Activated naive CD4-positive, alpha-beta T cell treated with anti-CD3 and anti-CD28 coated beads for 36 hours (primary cell): ENCODE results near the gene SZT2. TPM values are rescaled to one million over a fixed set of nuclear protein-coding genes. Genes with fewer than 3 reads are reported as not detected.

ENCODE experiments used
- CTCF ChIA-PET: fragments of 350-600 bp; sonication (Branson Sonifier 250); formaldehyde crosslinking; loops from one replicate; lab custom pipeline; 2021; ENCODE audit warnings: antibody characterized with exemption; lab: Charles Lee
- DNase-seq: peaks from one replicate; pipeline ENCODE4 v3.0.0-alpha.2; 2020
- H3K27ac Mint-ChIP-seq: one replicate; pipeline ENCODE4 v1.8.0; 2021; ENCODE audit warnings: mild to moderate bottlenecking, mixed read lengths
- H3K27me3 Mint-ChIP-seq: one replicate; pipeline ENCODE4 v1.8.0; 2021; ENCODE audit warnings: low read depth, mixed read lengths
- H3K36me3 Mint-ChIP-seq: one replicate; pipeline ENCODE4 v1.8.0; 2021; ENCODE audit warnings: low read depth, mixed read lengths
- H3K4me1 Mint-ChIP-seq: one replicate; pipeline ENCODE4 v1.8.0; 2021; ENCODE audit warnings: low read depth, mixed read lengths
- H3K4me3 Mint-ChIP-seq: one replicate; pipeline ENCODE4 v1.8.0; 2021; ENCODE audit warnings: mild to moderate bottlenecking, moderate library complexity, mixed read lengths
- H3K9me3 Mint-ChIP-seq: one replicate; pipeline ENCODE4 v1.8.0; 2021; ENCODE audit warnings: mixed read lengths
- intact Hi-C: fragments of 100-400 bp; cut with micrococcal nuclease; formaldehyde crosslinking; loops from one replicate; pipeline ENCODE4 v1.15.1; 2023
- total RNA-seq, 2 experiments: library from RNA; stranded (reverse); gene quantifications; one replicate each; pipeline ENCODE4 v1.2.3, GENCODE V29; 2021

SZT2 gene
- total RNA-seq, 2 experiments from 2014 or later = 26.6 to 28.2 TPM

- Mint-ChIP-seq H3K27ac (no peak overlapping the region), H3K27me3 (no peaks in the 10 kb centered on the region), H3K4me1 (no peaks in the 10 kb centered on the region), H3K36me3 (peaks cover 31% of the 10 kb centered on the region), H3K4me3 (no peak overlapping the region), H3K9me3 (no peaks in the 10 kb centered on the region)
- intact Hi-C loops = no loop called here
- DNase-seq = no peak
- CTCF ChIA-PET = interaction anchor here (1.5 kb wide), 1 partner anchor 9 kb away, joined by 5 read pairs; the partner anchor contains the start of gene ELOVL1
These were observed 11.9 kb upstream of the SZT2 start for GRCh38 chr1:43377831-43378230.

- intact Hi-C loops = no loop called here
- no peak overlapping the region for H3K27ac Mint-ChIP-seq
- H3K9me3 Mint-ChIP-seq = no peaks in the 10 kb centered on the region
- H3K36me3 Mint-ChIP-seq = peaks cover 34% of the 10 kb centered on the region
- no peak for DNase-seq
- CTCF ChIA-PET = no interaction called here
- H3K27me3 Mint-ChIP-seq = no peaks in the 10 kb centered on the region
- H3K4me3 Mint-ChIP-seq = no peak overlapping the region
- H3K4me1 Mint-ChIP-seq = no peaks in the 10 kb centered on the region
These were observed 10.2 kb upstream of the SZT2 start for GRCh38 chr1:43379476-43379875.

- H3K27ac Mint-ChIP-seq = no peak overlapping the region
- no peaks in the 10 kb centered on the region for H3K4me1 Mint-ChIP-seq
- CTCF ChIA-PET = no interaction called here
- H3K4me3 Mint-ChIP-seq = no peak overlapping the region
- peaks cover 43% of the 10 kb centered on the region for H3K36me3 Mint-ChIP-seq
- DNase-seq = no peak
- H3K9me3 Mint-ChIP-seq = no peaks in the 10 kb centered on the region
- H3K27me3 Mint-ChIP-seq = no peaks in the 10 kb centered on the region
- intact Hi-C loops = no loop called here
These were observed 8.1 kb upstream of the SZT2 start for GRCh38 chr1:43381612-43382011.

GRCh38 chr1:43382027-43382779, 7.5 kb upstream of the SZT2 start:
- H3K4me1 Mint-ChIP-seq = no peaks in the 10 kb centered on the region
- H3K27ac Mint-ChIP-seq = no peak overlapping the region
- CTCF ChIA-PET = interaction anchor here (0.6 kb wide), 1 partner anchor 305 kb away, joined by 3 read pairs; no protein-coding TSS in a partner anchor
- H3K27me3 Mint-ChIP-seq = no peaks in the 10 kb centered on the region
- DNase-seq = no peak
- no peak overlapping the region for H3K4me3 Mint-ChIP-seq
- H3K9me3 Mint-ChIP-seq = no peaks in the 10 kb centered on the region
- intact Hi-C loops = no loop called here
- peaks cover 42% of the 10 kb centered on the region for H3K36me3 Mint-ChIP-seq

- no peak overlapping the region for H3K4me3 Mint-ChIP-seq
- H3K27ac Mint-ChIP-seq = no peak overlapping the region
- no peaks in the 10 kb centered on the region for H3K9me3 Mint-ChIP-seq
- DNase-seq = no peak
- H3K27me3 Mint-ChIP-seq = no peaks in the 10 kb centered on the region
- H3K4me1 Mint-ChIP-seq = peaks cover 10% of the 10 kb centered on the region
- CTCF ChIA-PET = interaction anchor here (0.7 to 1.3 kb wide), 2 partner anchors 31 to 156 kb away, joined by 4 to 5 read pairs; no protein-coding TSS in a partner anchor
- intact Hi-C loops = no loop called here
- peaks cover 39% of the 10 kb centered on the region for H3K36me3 Mint-ChIP-seq
These were observed 6.2 kb upstream of the SZT2 start for GRCh38 chr1:43383449-43383848.

GRCh38 chr1:43386676-43387075, 3.0 kb upstream of the SZT2 start:
- Mint-ChIP-seq H3K27ac (no peak overlapping the region), H3K27me3 (no peaks in the 10 kb centered on the region), H3K36me3 (peaks cover 28% of the 10 kb centered on the region), H3K4me1 (peaks cover 33% of the 10 kb centered on the region), H3K4me3 (no peak overlapping the region), H3K9me3 (no peaks in the 10 kb centered on the region)
- CTCF ChIA-PET = interaction anchor here (1.9 kb wide), 1 partner anchor 18 kb away, joined by 4 read pairs; the partner anchor contains the start of gene ELOVL1
- intact Hi-C loops = no loop called here
- no peak for DNase-seq

GRCh38 chr1:43387976-43388599, 1.6 kb upstream of the SZT2 start:
- intact Hi-C loops = no loop called here
- Mint-ChIP-seq H3K27ac (no peak overlapping the region), H3K36me3 (peaks cover 21% of the 10 kb centered on the region), H3K4me1 (peaks cover 40% of the 10 kb centered on the region), H3K9me3 (no peaks in the 10 kb centered on the region), H3K4me3 (peak overlapping the region; percentile 95), H3K27me3 (no peaks in the 10 kb centered on the region)
- no peak for DNase-seq
- CTCF ChIA-PET = no interaction called here

- no peaks in the 10 kb centered on the region for H3K9me3 Mint-ChIP-seq
- no peaks in the 10 kb centered on the region for H3K27me3 Mint-ChIP-seq
- peaks cover 40% of the 10 kb centered on the region for H3K4me1 Mint-ChIP-seq
- CTCF ChIA-PET = interaction anchor here (0.6 to 1.2 kb wide), 3 partner anchors 19 to 660 kb away, joined by 3 to 5 read pairs (median 3); no protein-coding TSS in a partner anchor
- peak overlapping the region; percentile 94 for H3K27ac Mint-ChIP-seq
- no peak for DNase-seq
- H3K4me3 Mint-ChIP-seq = peak overlapping the region; percentile 95
- peaks cover 19% of the 10 kb centered on the region for H3K36me3 Mint-ChIP-seq
- intact Hi-C loops = loop anchor here (1.0 kb wide), 3 partner anchors 20 to 216 kb away; partner anchors contain the start of genes CDC20, CFAP57, EBNA1BP2 and ELOVL1
These were observed 1.1 kb upstream of the SZT2 start for GRCh38 chr1:43388613-43389012.

GRCh38 chr1:43392702-43393101, 3.0 kb downstream of the SZT2 start:
- Mint-ChIP-seq H3K27ac (no peak overlapping the region), H3K4me3 (no peak overlapping the region), H3K4me1 (peaks cover 38% of the 10 kb centered on the region), H3K9me3 (no peaks in the 10 kb centered on the region), H3K27me3 (no peaks in the 10 kb centered on the region), H3K36me3 (peaks cover 8% of the 10 kb centered on the region)
- CTCF ChIA-PET = interaction anchor here (0.9 to 1.0 kb wide), 2 partner anchors 20 to 22 kb away, joined by 3 to 4 read pairs; no protein-coding TSS in a partner anchor
- intact Hi-C loops = no loop called here
- DNase-seq = no peak

GRCh38 chr1:43395523-43395922, 5.8 kb downstream of the SZT2 start:
- peaks cover 14% of the 10 kb centered on the region for H3K4me1 Mint-ChIP-seq
- DNase-seq = no peak
- H3K27ac Mint-ChIP-seq = no peak overlapping the region
- H3K9me3 Mint-ChIP-seq = no peaks in the 10 kb centered on the region
- H3K36me3 Mint-ChIP-seq = peaks cover 6% of the 10 kb centered on the region
- H3K4me3 Mint-ChIP-seq = no peak overlapping the region
- intact Hi-C loops = no loop called here
- H3K27me3 Mint-ChIP-seq = no peaks in the 10 kb centered on the region
- CTCF ChIA-PET = no interaction called here

GRCh38 chr1:43396059-43396458, 6.4 kb downstream of the SZT2 start:
- no peaks in the 10 kb centered on the region for H3K27me3 Mint-ChIP-seq
- H3K9me3 Mint-ChIP-seq = no peaks in the 10 kb centered on the region
- intact Hi-C loops = no loop called here
- H3K27ac Mint-ChIP-seq = no peak overlapping the region
- H3K36me3 Mint-ChIP-seq = peaks cover 6% of the 10 kb centered on the region
- H3K4me3 Mint-ChIP-seq = no peak overlapping the region
- CTCF ChIA-PET = no interaction called here
- DNase-seq = no peak
- H3K4me1 Mint-ChIP-seq = peaks cover 10% of the 10 kb centered on the region

GRCh38 chr1:43398227-43398626, 8.5 kb downstream of the SZT2 start:
- CTCF ChIA-PET = interaction anchor here (1.0 kb wide), 1 partner anchor 16 kb away, joined by 3 read pairs; no protein-coding TSS in a partner anchor

More at GRCh38 chr1:43398227-43398626, 8.5 kb downstream of the SZT2 start:
- no peaks in the 10 kb centered on the region for H3K9me3 Mint-ChIP-seq
- no peak for DNase-seq
- intact Hi-C loops = no loop called here
- no peak overlapping the region for H3K4me3 Mint-ChIP-seq
- peaks cover 6% of the 10 kb centered on the region for H3K36me3 Mint-ChIP-seq
- H3K27me3 Mint-ChIP-seq = no peaks in the 10 kb centered on the region
- H3K4me1 Mint-ChIP-seq = no peaks in the 10 kb centered on the region
- no peak overlapping the region for H3K27ac Mint-ChIP-seq
